GM21381 (cell line): ENCODE measurements around the gene ABHD12.

Experiments used
- ATAC-seq: cut with Tn5 transposase; IDR thresholded peaks from one replicate; pipeline ENCODE4 v1.9.1; 2021; ENCODE audit warnings: mild to moderate bottlenecking, moderate library complexity; ENCODE audit not compliant: unreplicated experiment

Gene ABHD12

GRCh38 chr20:25382704-25383370, 7.8 kb downstream of the ABHD12 start:
- ATAC-seq, result no peak

GRCh38 chr20:25380945-25381614, 9.6 kb downstream of the ABHD12 start:
- no peak for ATAC-seq

- no peak for ATAC-seq
Observed at GRCh38 chr20:25378884-25379733, 11.5 kb downstream of the ABHD12 start.

- ATAC-seq, result no peak
Observed at GRCh38 chr20:25378189-25378883, 12.3 kb downstream of the ABHD12 start.

- ATAC-seq, result no peak
Observed at GRCh38 chr20:25376886-25377285, 13.7 kb downstream of the ABHD12 start.

- no peak for ATAC-seq
Observed at GRCh38 chr20:25376236-25376635, 14.4 kb downstream of the ABHD12 start.

- ATAC-seq, result no peak
Observed at GRCh38 chr20:25374842-25375241, 15.8 kb downstream of the ABHD12 start.

- no peak for ATAC-seq
Observed at GRCh38 chr20:25372584-25373336, 17.9 kb downstream of the ABHD12 start.

GRCh38 chr20:25369971-25370370, 20.7 kb downstream of the ABHD12 start:
- ATAC-seq, result no peak

- ATAC-seq, result no peak
Observed at GRCh38 chr20:25369529-25369928, 21.1 kb downstream of the ABHD12 start.

- no peak for ATAC-seq
Observed at GRCh38 chr20:25368976-25369375, 21.7 kb downstream of the ABHD12 start.

- ATAC-seq, result no peak
Observed at GRCh38 chr20:25368526-25368925, 22.1 kb downstream of the ABHD12 start.

GRCh38 chr20:25364879-25365699, 25.5 kb downstream of the ABHD12 start:
- ATAC-seq, result no peak

- no peak for ATAC-seq
Observed at GRCh38 chr20:25364180-25364788, 26.4 kb downstream of the ABHD12 start.

GRCh38 chr20:25361287-25361683, 29.4 kb downstream of the ABHD12 start:
- ATAC-seq, result no peak

- no peak for ATAC-seq
Observed at GRCh38 chr20:25360631-25361286, 29.9 kb downstream of the ABHD12 start.

- no peak for ATAC-seq
Observed at GRCh38 chr20:25356271-25356933, 34.2 kb downstream of the ABHD12 start.

- no peak for ATAC-seq
Observed at GRCh38 chr20:25355866-25356265, 34.8 kb downstream of the ABHD12 start.
